Spleen (tissue), 7 donors: Measurements from ENCODE around the gene VPS26A.

Source experiments
- POLR2A ChIP-seq, 3 donors: fragments of 450-650 bp; IDR thresholded peaks; one replicate each; pipeline ENCODE4 v1.5.1; 2017; ENCODE audit warnings: antibody characterized with exemption in 3 of 3, mild to moderate bottlenecking in 1 of 3
- POLR2AphosphoS5 ChIP-seq, 3 donors: sonication (generic); formaldehyde crosslinking; IDR thresholded peaks; one replicate each; pipeline ENCODE4 v1.5.1; 2017; ENCODE audit warnings: antibody characterized with exemption in 3 of 3
- TF ChIP-seq, protein P1 (sequence below), 11 experiments: fragments of 200-600 bp in 7 of 11; fragments of 450-650 bp in 4 of 11; sonication (generic) in 4 of 11; IDR thresholded peaks in 8 of 11; conservative IDR thresholded peaks in 3 of 11; 1 replicate in 7 of 11; 2 replicates in 4 of 11; pipeline versions ENCODE4 v1.4.0 to v1.8.0; 2016 to 2021; ENCODE audit warnings: antibody characterized with exemption in 11 of 11, inconsistent platforms in 4 of 11, mild to moderate bottlenecking in 1 of 11
- donor health status: DM: no; HTN: no; CAD: no; lungs with moderate emphysema.
- donor health status: DM: no; HTN: no; CAD: no.
- donor health status: DM: no; HTN: no; CAD: no.

DNA sequence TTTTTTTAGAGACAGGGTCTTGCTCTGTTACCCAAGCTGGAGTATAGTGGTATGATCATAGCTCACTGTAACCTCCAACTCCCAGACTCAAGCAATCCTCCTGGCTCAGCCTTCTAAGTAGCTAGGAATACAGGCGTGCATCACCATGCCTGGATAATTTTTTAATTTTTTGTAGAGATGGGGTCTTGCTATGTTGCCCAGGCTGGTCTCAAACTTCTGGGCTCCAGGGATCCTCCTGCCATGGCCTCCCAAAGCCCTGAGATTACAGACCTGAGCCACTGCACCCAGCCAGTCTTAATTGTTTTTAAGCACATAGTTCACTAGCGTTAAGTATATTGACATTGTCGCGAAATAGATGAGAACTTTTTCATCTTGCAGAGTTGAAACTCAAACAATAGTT, 58.0 kb downstream of the VPS26A start:
- TF ChIP-seq, protein P1, sequence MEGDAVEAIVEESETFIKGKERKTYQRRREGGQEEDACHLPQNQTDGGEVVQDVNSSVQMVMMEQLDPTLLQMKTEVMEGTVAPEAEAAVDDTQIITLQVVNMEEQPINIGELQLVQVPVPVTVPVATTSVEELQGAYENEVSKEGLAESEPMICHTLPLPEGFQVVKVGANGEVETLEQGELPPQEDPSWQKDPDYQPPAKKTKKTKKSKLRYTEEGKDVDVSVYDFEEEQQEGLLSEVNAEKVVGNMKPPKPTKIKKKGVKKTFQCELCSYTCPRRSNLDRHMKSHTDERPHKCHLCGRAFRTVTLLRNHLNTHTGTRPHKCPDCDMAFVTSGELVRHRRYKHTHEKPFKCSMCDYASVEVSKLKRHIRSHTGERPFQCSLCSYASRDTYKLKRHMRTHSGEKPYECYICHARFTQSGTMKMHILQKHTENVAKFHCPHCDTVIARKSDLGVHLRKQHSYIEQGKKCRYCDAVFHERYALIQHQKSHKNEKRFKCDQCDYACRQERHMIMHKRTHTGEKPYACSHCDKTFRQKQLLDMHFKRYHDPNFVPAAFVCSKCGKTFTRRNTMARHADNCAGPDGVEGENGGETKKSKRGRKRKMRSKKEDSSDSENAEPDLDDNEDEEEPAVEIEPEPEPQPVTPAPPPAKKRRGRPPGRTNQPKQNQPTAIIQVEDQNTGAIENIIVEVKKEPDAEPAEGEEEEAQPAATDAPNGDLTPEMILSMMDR (IDR thresholded peaks at IDR 0.05 in 8 of 11, conservative IDR thresholded peaks at IDR 0.05 in 3 of 11), result no peak
- TF ChIP-seq POLR2A (IDR thresholded peaks at IDR 0.05) (no peak), POLR2AphosphoS5 (IDR thresholded peaks at IDR 0.05) (no peak)
